OCI-LY7 (cell line): Measurements from ENCODE around the gene SLC29A1.

Source experiments
- CTCF ChIP-seq: fragments of 200-600 bp; sonication (generic); conservative IDR thresholded peaks from 2 replicates; pipeline ENCODE4 v1.5.1; 2014; ENCODE audit warnings: mild to moderate bottlenecking, antibody characterized with exemption, low read length, moderate library complexity, mixed read lengths
- EZH2phosphoT487 ChIP-seq: fragments of 200-600 bp; sonication (generic); IDR thresholded peaks from 2 replicates; pipeline ENCODE4 v1.6.1; 2018; ENCODE audit warnings: low read depth, borderline replicate concordance, mild to moderate bottlenecking, mixed run types, antibody characterized with exemption, low read length, moderate library complexity, mixed read lengths

GRCh38 chr6:44269921-44270525, 46.6 kb downstream of the SLC29A1 start, which contains the start of gene TMEM151B:
- TF ChIP-seq CTCF = no peak
- TF ChIP-seq EZH2phosphoT487 = no peak; the same call in 1 of the 2 replicates
